ENCODE measurements around the gene RNF126. TPM values are rescaled to one million over a fixed set of nuclear protein-coding genes. Genes with fewer than 3 reads are reported as not detected.

The RNF126 gene
- total RNA-seq, 2 donors from 2014 or later, result 54.6 to 74.7 TPM

DNA sequence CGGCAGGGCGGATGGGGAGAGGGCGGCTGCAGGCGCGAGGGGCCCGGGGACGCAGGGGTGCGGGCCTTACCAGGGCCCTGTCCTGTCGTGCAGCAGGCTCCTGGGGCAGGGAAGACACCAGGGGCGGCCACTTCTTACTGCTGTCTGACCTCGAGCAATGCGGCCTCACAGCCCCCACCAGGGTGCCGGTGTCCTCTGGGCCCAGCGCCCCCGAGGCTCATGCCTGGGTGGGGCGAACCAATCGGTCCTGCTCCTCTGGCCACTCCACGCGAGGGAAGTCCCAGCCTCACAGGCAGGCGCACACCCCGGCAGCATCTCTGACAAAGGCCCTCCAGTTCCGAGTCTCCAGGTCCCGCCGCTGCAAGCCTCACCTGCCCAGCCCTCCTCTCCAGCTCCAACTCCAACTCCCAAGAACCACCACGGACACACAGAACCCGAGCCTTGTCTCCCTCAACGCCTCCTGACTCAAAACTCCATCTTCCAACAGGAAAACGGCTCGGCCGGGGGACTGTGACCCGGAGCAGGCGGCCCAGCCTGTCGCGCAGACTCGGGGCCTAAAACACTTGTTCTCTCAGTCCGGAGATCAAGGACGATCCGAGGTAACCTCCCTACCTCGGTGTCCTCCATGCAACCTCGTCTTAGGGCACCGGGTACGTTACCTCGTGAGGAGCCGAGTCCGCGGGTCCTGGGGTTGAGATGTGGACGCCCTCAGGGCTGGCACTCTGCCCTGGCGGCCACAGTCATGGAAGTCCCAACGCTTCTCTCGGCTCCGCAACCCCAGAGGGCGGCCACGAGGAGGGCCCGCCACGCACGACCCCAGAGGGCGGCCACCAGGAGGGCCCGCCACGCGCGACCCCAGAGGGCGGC is 16.9 kb downstream of the RNF126 start:
- TF ChIP-seq, protein P1, sequence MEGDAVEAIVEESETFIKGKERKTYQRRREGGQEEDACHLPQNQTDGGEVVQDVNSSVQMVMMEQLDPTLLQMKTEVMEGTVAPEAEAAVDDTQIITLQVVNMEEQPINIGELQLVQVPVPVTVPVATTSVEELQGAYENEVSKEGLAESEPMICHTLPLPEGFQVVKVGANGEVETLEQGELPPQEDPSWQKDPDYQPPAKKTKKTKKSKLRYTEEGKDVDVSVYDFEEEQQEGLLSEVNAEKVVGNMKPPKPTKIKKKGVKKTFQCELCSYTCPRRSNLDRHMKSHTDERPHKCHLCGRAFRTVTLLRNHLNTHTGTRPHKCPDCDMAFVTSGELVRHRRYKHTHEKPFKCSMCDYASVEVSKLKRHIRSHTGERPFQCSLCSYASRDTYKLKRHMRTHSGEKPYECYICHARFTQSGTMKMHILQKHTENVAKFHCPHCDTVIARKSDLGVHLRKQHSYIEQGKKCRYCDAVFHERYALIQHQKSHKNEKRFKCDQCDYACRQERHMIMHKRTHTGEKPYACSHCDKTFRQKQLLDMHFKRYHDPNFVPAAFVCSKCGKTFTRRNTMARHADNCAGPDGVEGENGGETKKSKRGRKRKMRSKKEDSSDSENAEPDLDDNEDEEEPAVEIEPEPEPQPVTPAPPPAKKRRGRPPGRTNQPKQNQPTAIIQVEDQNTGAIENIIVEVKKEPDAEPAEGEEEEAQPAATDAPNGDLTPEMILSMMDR (IDR thresholded peaks at IDR 0.05), result no peak
- DNase-seq, result no peak
- no peak overlapping the region for H3K9ac ChIP-seq (ENCODE audit: low read depth in 2 of 2, low read length in 2 of 2)
- no peaks in the 10 kb centered on the region for H3K9me3 ChIP-seq
- no peaks in the 10 kb centered on the region for H3K27me3 ChIP-seq
- H3K4me1 ChIP-seq, result no peaks in the 10 kb centered on the region
- H3K4me3 ChIP-seq, result no peak overlapping the region
- H3K27ac ChIP-seq, result no peak overlapping the region
- intact Hi-C loops (cut with DNase I), result no loop called here
- peaks cover 11% of the 10 kb centered on the region for H3K36me3 ChIP-seq

DNA sequence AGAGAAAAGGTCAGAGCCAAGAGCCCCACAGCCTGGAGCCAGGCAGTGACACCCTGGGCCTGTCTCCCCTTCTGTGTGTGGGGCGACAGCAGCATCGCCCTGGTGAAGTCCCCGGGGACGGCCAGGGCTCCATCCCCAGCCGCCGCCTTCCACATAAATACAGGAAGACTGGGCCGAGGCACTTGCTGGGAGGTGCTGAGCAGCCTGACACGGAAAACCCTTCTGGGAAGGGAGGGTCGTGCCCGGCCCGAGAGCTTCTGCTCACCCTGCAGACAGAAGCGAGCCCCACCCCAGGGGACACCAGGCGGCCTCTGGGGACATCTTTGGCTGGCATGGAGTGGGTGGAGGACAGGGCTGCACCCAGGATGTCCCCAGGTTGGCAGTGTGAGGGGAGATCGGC is 18.2 kb downstream of the RNF126 start:
- intact Hi-C loops (cut with DNase I), result no loop called here
- H3K36me3 ChIP-seq, result peaks cover 11% of the 10 kb centered on the region

DNA sequence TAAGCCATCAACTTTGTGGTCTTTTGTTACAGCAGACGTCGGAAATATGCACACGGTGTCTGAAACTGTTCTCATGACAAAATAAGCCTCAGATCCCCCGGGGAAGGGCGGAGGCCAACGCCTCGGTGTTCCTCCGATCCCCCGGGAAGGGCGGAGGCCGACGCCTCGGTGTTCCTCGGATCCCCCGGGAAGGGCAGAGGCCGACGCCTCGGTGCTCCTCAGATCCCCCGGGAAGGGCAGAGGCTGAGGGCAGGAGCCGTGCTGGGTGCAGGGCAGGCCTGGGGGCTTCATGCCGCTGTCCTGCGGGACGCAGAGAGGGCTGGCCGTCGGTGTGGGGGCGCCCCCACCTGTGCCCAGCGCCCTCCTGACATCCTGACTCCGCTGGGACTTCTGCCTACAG is 18.7 kb downstream of the RNF126 start:
- H3K27me3 ChIP-seq, result no peaks in the 10 kb centered on the region
- TF ChIP-seq, protein P1 (IDR thresholded peaks at IDR 0.05), result no peak
- no peak overlapping the region for H3K9ac ChIP-seq (ENCODE audit: low read depth in 2 of 2, low read length in 2 of 2)
- intact Hi-C loops (cut with DNase I), result no loop called here
- DNase-seq, result no peak
- peaks cover 11% of the 10 kb centered on the region for H3K36me3 ChIP-seq
- no peak overlapping the region for H3K27ac ChIP-seq
- no peaks in the 10 kb centered on the region for H3K4me1 ChIP-seq
- no peaks in the 10 kb centered on the region for H3K9me3 ChIP-seq
- H3K4me3 ChIP-seq, result no peak overlapping the region

More for the DNA sequence above, 18.2 kb downstream of the RNF126 start:
- DNase-seq, result no peak
- Histone ChIP-seq H3K9ac (ENCODE audit: low read depth in 2 of 2, low read length in 2 of 2) (no peak overlapping the region), H3K9me3 (no peaks in the 10 kb centered on the region), H3K4me3 (no peak overlapping the region), H3K27ac (no peak overlapping the region), H3K4me1 (no peaks in the 10 kb centered on the region), H3K27me3 (no peaks in the 10 kb centered on the region)
- TF ChIP-seq, protein P1 (IDR thresholded peaks at IDR 0.05), result no peak

DNA sequence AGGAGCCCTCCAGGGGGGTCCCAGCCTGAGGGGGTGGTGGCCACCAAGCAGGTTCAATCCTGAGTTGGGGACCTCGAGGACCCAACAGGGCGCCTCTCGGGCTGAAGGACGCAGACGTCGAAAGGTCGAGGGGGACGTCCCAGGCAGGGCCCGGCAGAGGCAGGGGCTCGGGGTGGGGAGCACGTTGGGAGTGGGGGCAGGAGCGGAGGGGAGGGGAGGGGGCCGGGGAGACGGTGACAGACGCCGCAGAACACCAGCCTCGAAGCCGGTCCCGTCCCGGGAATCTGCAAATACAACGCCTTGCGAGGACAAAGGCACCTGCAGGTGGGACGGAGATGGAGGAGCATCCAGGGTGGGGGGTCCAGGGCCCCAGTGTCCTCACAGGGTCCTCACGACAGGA is 19.3 kb downstream of the RNF126 start:
- Histone ChIP-seq H3K4me3 (no peak overlapping the region), H3K9ac (ENCODE audit: low read depth in 2 of 2, low read length in 2 of 2) (no peak overlapping the region), H3K36me3 (peaks cover 11% of the 10 kb centered on the region), H3K9me3 (no peaks in the 10 kb centered on the region), H3K4me1 (no peaks in the 10 kb centered on the region), H3K27me3 (no peaks in the 10 kb centered on the region), H3K27ac (no peak overlapping the region)
- TF ChIP-seq, protein P1 (IDR thresholded peaks at IDR 0.05), result no peak
- intact Hi-C loops (cut with DNase I), result no loop called here
- no peak for DNase-seq

DNA sequence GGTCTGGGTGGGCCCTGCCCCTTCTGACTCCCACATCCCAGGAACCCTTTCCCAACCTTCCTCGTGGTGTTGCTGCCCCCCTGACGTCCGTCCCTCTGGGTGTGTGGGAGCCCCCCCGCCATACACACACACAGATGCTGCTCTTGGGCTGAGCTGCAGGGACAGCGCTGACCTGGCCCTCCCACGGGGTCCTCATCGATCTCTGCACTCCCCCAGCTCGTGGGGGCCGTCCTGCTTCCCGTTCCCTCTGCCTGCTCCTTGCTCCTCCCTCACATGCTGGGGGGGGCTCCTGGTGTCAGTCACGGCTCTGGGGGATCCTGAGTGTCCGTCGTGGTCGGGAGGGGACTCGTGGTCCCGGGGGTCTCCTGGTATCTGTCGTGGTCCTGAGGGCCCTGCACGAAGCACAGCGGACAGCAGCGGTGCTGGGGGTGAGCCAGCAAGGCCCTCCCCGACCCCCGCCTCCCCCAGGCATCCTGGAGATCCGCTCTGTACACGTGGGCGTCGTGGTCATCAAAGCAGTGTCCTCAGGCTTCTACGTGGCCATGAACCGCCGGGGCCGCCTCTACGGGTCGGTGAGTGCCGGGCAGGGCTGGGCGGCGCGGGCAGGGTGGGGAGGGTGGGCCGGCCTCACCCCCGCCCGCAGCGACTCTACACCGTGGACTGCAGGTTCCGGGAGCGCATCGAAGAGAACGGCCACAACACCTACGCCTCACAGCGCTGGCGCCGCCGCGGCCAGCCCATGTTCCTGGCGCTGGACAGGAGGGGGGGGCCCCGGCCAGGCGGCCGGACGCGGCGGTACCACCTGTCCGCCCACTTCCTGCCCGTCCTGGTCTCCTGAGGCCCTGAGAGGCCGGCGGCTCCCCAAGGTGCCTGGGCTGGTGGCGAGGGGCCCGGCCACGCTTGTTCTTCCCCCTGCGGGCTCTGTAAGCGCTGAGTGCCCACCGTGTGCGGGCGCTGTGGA is 20.0 kb downstream of the RNF126 start:
- no peak for DNase-seq
- intact Hi-C loops (cut with DNase I), result no loop called here
- no peaks in the 10 kb centered on the region for H3K4me1 ChIP-seq
- no peaks in the 10 kb centered on the region for H3K27me3 ChIP-seq
- peaks cover 11% of the 10 kb centered on the region for H3K36me3 ChIP-seq
- H3K4me3 ChIP-seq, result no peak overlapping the region
- H3K9ac ChIP-seq (ENCODE audit: low read depth in 2 of 2, low read length in 2 of 2), result no peak overlapping the region
- no peak overlapping the region for H3K27ac ChIP-seq
- TF ChIP-seq, protein P1 (IDR thresholded peaks at IDR 0.05), result no peak
- H3K9me3 ChIP-seq, result no peaks in the 10 kb centered on the region
